HCT116 (cell line): ENCODE measurements around the gene JAG1. TPM values are rescaled to one million over a fixed set of nuclear protein-coding genes. Genes with fewer than 3 reads are reported as not detected.

Experiments
- ATAC-seq: fragments of 200-7000 bp; cut with Tn5 transposase; 2 replicates; pipeline ENCODE4 v1.9.1; 2020; ENCODE audit warnings: mild to moderate bottlenecking, moderate library complexity
- BruUV-seq: library from RNA; stranded (reverse); fragments of 400-500 nt; replicated peaks from 2 replicates; lab custom pipeline; 2021; lab: Mats Ljungman, UMichigan
- CTCF ChIA-PET: fragments of 300-600 bp; sonication (Branson Sonifier 250); formaldehyde crosslinking; loops from one replicate; lab custom pipeline; 2021; ENCODE audit warnings: antibody characterized with exemption; lab: Charles Lee
- POLR2A ChIA-PET: fragments of 300-600, 350-600 bp; sonication (Branson Sonifier 250); formaldehyde crosslinking; loops from one replicate; lab custom pipeline; 2021; ENCODE audit warnings: antibody characterized with exemption; lab: Charles Lee
- RAD21 ChIA-PET, 2 experiments: fragments of 300-600 bp; sonication (Branson Sonifier 250); formaldehyde crosslinking; loops; one replicate each; lab custom pipeline; 2023; ENCODE audit warnings: low total read pairs in 2 of 2; ENCODE audit not compliant: uncharacterized antibody in 2 of 2, unreplicated experiment in 2 of 2, low non-redundant PET in 1 of 2; lab: Charles Lee
- DNase-seq: peaks from one replicate; pipeline ENCODE4 v3.0.0-alpha.2; 2010; ENCODE audit warnings: low read depth, low spot score
- H2AFZ ChIP-seq: fragments of 200-600 bp; shearing (Covaris generic), sonication (generic); 2 replicates; pipeline ENCODE4 v1.6.1; 2017; ENCODE audit warnings: low read depth, mixed run types, mixed read lengths, antibody characterized with exemption, low read length; ENCODE audit not compliant: poor library complexity, severe bottlenecking
- H3K27ac ChIP-seq: 2 replicates; pipeline ENCODE4 v1.5.1; 2012; ENCODE audit warnings: low read depth, low read length
- H3K27me3 ChIP-seq: fragments of 200-600 bp; sonication (generic); 2 replicates; pipeline ENCODE4 v1.6.1; 2016; ENCODE audit warnings: mixed run types, low read length, mixed read lengths; ENCODE audit not compliant: insufficient read depth
- H3K36me3 ChIP-seq, 2 experiments: fragments of 200-500 bp in 1 of 2; fragments of 200-600 bp in 1 of 2; sonication (Bioruptor generic) in 1 of 2; sonication (generic) in 1 of 2; 2 replicates each; pipeline versions ENCODE4 v1.5.1 to v1.6.1; 2014 to 2016; ENCODE audit warnings: low read length in 2 of 2, inconsistent platforms in 1 of 2, mixed read lengths in 1 of 2, mixed run types in 1 of 2; ENCODE audit not compliant: insufficient read depth in 2 of 2, control insufficient read depth in 1 of 2
- H3K4me1 ChIP-seq, 2 experiments: fragments of 200-600 bp in 1 of 2; sonication (generic) in 1 of 2; 2 replicates each; pipeline versions ENCODE4 v1.5.1 to v1.6.1; 2012 to 2017; ENCODE audit warnings: low read length in 2 of 2, inconsistent platforms in 1 of 2, mild to moderate bottlenecking in 1 of 2, mixed read lengths in 1 of 2, mixed run types in 1 of 2, moderate library complexity in 1 of 2; ENCODE audit not compliant: insufficient read depth in 2 of 2, control insufficient read depth in 1 of 2
- H3K4me2 ChIP-seq: fragments of 200-600 bp; sonication (generic); 2 replicates; pipeline ENCODE4 v1.6.1; 2017; ENCODE audit warnings: mixed run types, low read length, mixed read lengths
- H3K4me3 ChIP-seq, 2 experiments: fragments of 200-600 bp in 1 of 2; sonication (generic) in 1 of 2; replicated peaks in 1 of 2; 2 replicates each; pipeline ENCODE4 v1.5.1; 2011 to 2016; ENCODE audit warnings: low read length in 2 of 2, control low read depth in 1 of 2, low read depth in 1 of 2, mild to moderate bottlenecking in 1 of 2, mixed read lengths in 1 of 2, mixed run types in 1 of 2
- H3K79me2 ChIP-seq: fragments of 200-600 bp; sonication (generic); 2 replicates; pipeline ENCODE4 v1.6.1; 2017; ENCODE audit warnings: mild to moderate bottlenecking, mixed run types, low read length, moderate library complexity, mixed read lengths; ENCODE audit not compliant: insufficient read depth
- H3K9ac ChIP-seq: fragments of 200-600 bp; sonication (generic); 2 replicates; pipeline ENCODE4 v1.6.1; 2016; ENCODE audit warnings: low read length, mixed read lengths
- H3K9me2 ChIP-seq: fragments of 200-600 bp; sonication (generic), shearing (Covaris generic); 2 replicates; pipeline ENCODE4 v1.6.1; 2017; ENCODE audit warnings: mixed run types, mild to moderate bottlenecking, moderate library complexity; ENCODE audit not compliant: insufficient read depth
- H3K9me3 ChIP-seq, 2 experiments: fragments of 200-500 bp in 1 of 2; fragments of 200-600 bp in 1 of 2; sonication (Bioruptor generic) in 1 of 2; sonication (generic) in 1 of 2; 2 replicates each; pipeline ENCODE4 v1.6.1; 2014 to 2017; ENCODE audit warnings: low read length in 2 of 2, mixed read lengths in 2 of 2, inconsistent platforms in 1 of 2, low read depth in 1 of 2, mild to moderate bottlenecking in 1 of 2, mixed run types in 1 of 2, moderate library complexity in 1 of 2; ENCODE audit not compliant: control insufficient read depth in 1 of 2, insufficient read depth in 1 of 2
- H4K20me1 ChIP-seq: fragments of 200-600 bp; sonication (generic), shearing (Covaris generic); 2 replicates; pipeline ENCODE4 v1.6.1; 2017; ENCODE audit warnings: mixed run types, mild to moderate bottlenecking, moderate library complexity; ENCODE audit not compliant: insufficient read depth
- CBX3 ChIP-seq: IDR thresholded peaks from 2 replicates; pipeline ENCODE4 v1.6.1; 2012; ENCODE audit warnings: low read depth
- CEBPB ChIP-seq: IDR thresholded peaks from 2 replicates; pipeline ENCODE4 v1.6.1; 2012; ENCODE audit warnings: low read depth
- EGR1 ChIP-seq: IDR thresholded peaks from 2 replicates; pipeline ENCODE4 v1.6.1; 2012; ENCODE audit warnings: low read depth
- EZH2phosphoT487 ChIP-seq: fragments of 200-600 bp; IDR thresholded peaks from 2 replicates; pipeline ENCODE4 v1.6.1; 2018; ENCODE audit warnings: antibody characterized with exemption, borderline replicate concordance
- JUND ChIP-seq: IDR thresholded peaks from 2 replicates; pipeline ENCODE4 v1.6.1; 2012
- POLR2A ChIP-seq: IDR thresholded peaks from 2 replicates; pipeline ENCODE4 v1.7.0; 2011; ENCODE audit warnings: borderline replicate concordance; ENCODE audit not compliant: insufficient read depth, insufficient read length; ENCODE audit errors: extremely low read depth
- POLR2AphosphoS5 ChIP-seq: IDR thresholded peaks from 2 replicates; pipeline ENCODE4 v1.6.1; 2011; ENCODE audit warnings: mild to moderate bottlenecking, low read depth, low read length, moderate library complexity
- SP1 ChIP-seq: IDR thresholded peaks from 2 replicates; pipeline ENCODE4 v1.6.1; 2012; ENCODE audit warnings: low read depth
- SRF ChIP-seq: IDR thresholded peaks from 2 replicates; pipeline ENCODE4 v1.6.1; 2012; ENCODE audit warnings: low read depth
- TCF7L2 ChIP-seq: IDR thresholded peaks from 2 replicates; pipeline ENCODE4 v1.7.0; 2011; ENCODE audit warnings: borderline replicate concordance, inconsistent platforms; ENCODE audit not compliant: insufficient read depth, insufficient read length; ENCODE audit errors: extremely low read depth
- ZBTB33 ChIP-seq: IDR thresholded peaks from 2 replicates; pipeline ENCODE4 v1.6.1; 2011; ENCODE audit warnings: mild to moderate bottlenecking, low read length, moderate library complexity; ENCODE audit not compliant: insufficient replicate concordance; ENCODE audit errors: extremely low read depth
- ZFX ChIP-seq: fragments of 450-650 bp; IDR thresholded peaks from 2 replicates; pipeline ENCODE4 v1.6.1; 2017
- ZNF274 ChIP-seq: fragments of 200-500 bp; sonication (Bioruptor generic); IDR thresholded peaks from 2 replicates; pipeline ENCODE4 v1.6.1; 2014; ENCODE audit warnings: mild to moderate bottlenecking, low read depth, low read length, inconsistent platforms
- intact Hi-C: fragments of 100-400 bp; cut with micrococcal nuclease; formaldehyde crosslinking; loops from 2 replicates; pipeline ENCODE4 v1.10.0; 2022
- total RNA-seq: library from RNA; stranded (reverse); gene quantifications from one replicate; pipeline ENCODE4 v1.2.1, GENCODE V29; 2021; ENCODE audit not compliant: unreplicated experiment
- TF ChIP-seq, protein P1 (sequence below), 3 experiments: fragments of 200-600 bp in 1 of 3; sonication (generic) in 1 of 3; IDR thresholded peaks in 2 of 3; conservative IDR thresholded peaks in 1 of 3; 2 replicates each; pipeline ENCODE4 v1.5.1; 2012 to 2017; ENCODE audit warnings: low read depth in 2 of 3, low read length in 2 of 3, antibody characterized with exemption in 1 of 3, borderline replicate concordance in 1 of 3, control low read depth in 1 of 3, mild to moderate bottlenecking in 1 of 3, mixed read lengths in 1 of 3, mixed run types in 1 of 3, moderate library complexity in 1 of 3; ENCODE audit not compliant: insufficient read depth in 1 of 3

Gene JAG1
- total RNA-seq, 1 experiment from 2014 or later: 31.9 TPM

GRCh38 chr20:10641893-10642292 is 31.9 kb downstream of the JAG1 start:
- Histone ChIP-seq H3K4me1 (no peaks in the 10 kb centered on the region), H3K4me3 (no peak overlapping the region), H3K27me3 (no peaks in the 10 kb centered on the region), H3K9me3 (no peaks in the 10 kb centered on the region), H3K4me2 (no peak overlapping the region), H3K9ac (no peak overlapping the region), H3K79me2 (no peaks in the 10 kb centered on the region), H3K9me2 (no peaks in the 10 kb centered on the region), H4K20me1 (no peaks in the 10 kb centered on the region), H3K27ac (no peak overlapping the region), H3K36me3 (peaks cover 36 to 76% of the 10 kb centered on the region in 2 experiments; a peak in 3 of 4 replicates), H2AFZ (no peak overlapping the region)
- RAD21 ChIA-PET: no interaction called here
- TF ChIP-seq ZNF274 (no peak), SP1 (no peak), ZFX (no peak), ZBTB33 (no peak), POLR2A (no peak), TCF7L2 (no peak), JUND (no peak), CBX3 (no peak), SRF (no peak), POLR2AphosphoS5 (no peak), EGR1 (no peak), EZH2phosphoT487 (no peak), CEBPB (no peak)
- TF ChIP-seq, protein P1, sequence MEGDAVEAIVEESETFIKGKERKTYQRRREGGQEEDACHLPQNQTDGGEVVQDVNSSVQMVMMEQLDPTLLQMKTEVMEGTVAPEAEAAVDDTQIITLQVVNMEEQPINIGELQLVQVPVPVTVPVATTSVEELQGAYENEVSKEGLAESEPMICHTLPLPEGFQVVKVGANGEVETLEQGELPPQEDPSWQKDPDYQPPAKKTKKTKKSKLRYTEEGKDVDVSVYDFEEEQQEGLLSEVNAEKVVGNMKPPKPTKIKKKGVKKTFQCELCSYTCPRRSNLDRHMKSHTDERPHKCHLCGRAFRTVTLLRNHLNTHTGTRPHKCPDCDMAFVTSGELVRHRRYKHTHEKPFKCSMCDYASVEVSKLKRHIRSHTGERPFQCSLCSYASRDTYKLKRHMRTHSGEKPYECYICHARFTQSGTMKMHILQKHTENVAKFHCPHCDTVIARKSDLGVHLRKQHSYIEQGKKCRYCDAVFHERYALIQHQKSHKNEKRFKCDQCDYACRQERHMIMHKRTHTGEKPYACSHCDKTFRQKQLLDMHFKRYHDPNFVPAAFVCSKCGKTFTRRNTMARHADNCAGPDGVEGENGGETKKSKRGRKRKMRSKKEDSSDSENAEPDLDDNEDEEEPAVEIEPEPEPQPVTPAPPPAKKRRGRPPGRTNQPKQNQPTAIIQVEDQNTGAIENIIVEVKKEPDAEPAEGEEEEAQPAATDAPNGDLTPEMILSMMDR (IDR thresholded peaks at IDR 0.05 in 2 of 3, conservative IDR thresholded peaks at IDR 0.05 in 1 of 3; ENCODE audit: borderline replicate concordance in 1 of 3, insufficient read depth in 1 of 3, low read depth in 2 of 3, low read length in 2 of 3): no peak
- POLR2A ChIA-PET: no interaction called here
- ATAC-seq (no peak), DNase-seq (no peak)
- no TSS peak for BruUV-seq
- CTCF ChIA-PET: no interaction called here
- intact Hi-C loops: loop anchor here (10.0 kb wide), 1 partner anchor 87 kb away; no protein-coding TSS in a partner anchor
